Activated gamma-delta T cell treated with Interleukin-2 at 50 U/mL for 16 hours (primary cell): ENCODE measurements around the gene CNTN2.

Experiments
- DNase-seq: peaks from one replicate; pipeline ENCODE4 v3.0.0-alpha.2; 2020

Gene CNTN2

GRCh38 chr1:205042911-205043806, at the start of gene CNTN2:
Gene CNTN2, plus strand, starts transcription at chr1:205043212. Its CDS starts 9,974 bp downstream, at chr1:205053186.
- no peak for DNase-seq

- DNase-seq = no peak
Observed at GRCh38 chr1:204994086-204994862, 48.7 kb upstream of the CNTN2 start.

- no peak for DNase-seq
Observed at GRCh38 chr1:204996981-204997380, 46.0 kb upstream of the CNTN2 start.

- DNase-seq = no peak
Observed at GRCh38 chr1:204997591-204998355, 45.2 kb upstream of the CNTN2 start.

GRCh38 chr1:205001162-205001561, 41.9 kb upstream of the CNTN2 start:
- no peak for DNase-seq

GRCh38 chr1:205002705-205003104, 40.3 kb upstream of the CNTN2 start:
- DNase-seq = no peak

GRCh38 chr1:205003358-205004131, 39.5 kb upstream of the CNTN2 start:
- no peak for DNase-seq

- no peak for DNase-seq
Observed at GRCh38 chr1:205004351-205004750, 38.7 kb upstream of the CNTN2 start.

- no peak for DNase-seq
Observed at GRCh38 chr1:205008896-205009295, 34.1 kb upstream of the CNTN2 start.

- no peak for DNase-seq
Observed at GRCh38 chr1:205009670-205010069, 33.3 kb upstream of the CNTN2 start.

- no peak for DNase-seq
Observed at GRCh38 chr1:205012391-205013140, 30.4 kb upstream of the CNTN2 start.

- no peak for DNase-seq
Observed at GRCh38 chr1:205013683-205014367, 29.2 kb upstream of the CNTN2 start.

GRCh38 chr1:205014783-205015182, 28.2 kb upstream of the CNTN2 start:
- no peak for DNase-seq

GRCh38 chr1:205015241-205015640, 27.8 kb upstream of the CNTN2 start:
- DNase-seq = no peak

- no peak for DNase-seq
Observed at GRCh38 chr1:205016075-205016474, 26.9 kb upstream of the CNTN2 start.

- DNase-seq = no peak
Observed at GRCh38 chr1:205016584-205016983, 26.4 kb upstream of the CNTN2 start.

GRCh38 chr1:205017001-205017400, 26.0 kb upstream of the CNTN2 start:
- DNase-seq = no peak

GRCh38 chr1:205017766-205018165, 25.2 kb upstream of the CNTN2 start:
- no peak for DNase-seq

GRCh38 chr1:205018381-205018780, 24.6 kb upstream of the CNTN2 start:
- DNase-seq = no peak

GRCh38 chr1:205020466-205020865, 22.5 kb upstream of the CNTN2 start:
- no peak for DNase-seq

GRCh38 chr1:205024679-205025078, 18.3 kb upstream of the CNTN2 start:
- no peak for DNase-seq
